NCI-H1105 treated with DMSO at 0.1 percent for 48 hours (cell line): ENCODE results near the gene TRAF3IP1.

Experiments used
- DNase-seq: peaks from one replicate; lab custom pipeline; 2025; lab: John Stamatoyannopoulos, UW

Gene TRAF3IP1

GRCh38 chr2:238408615-238409340 is 88.5 kb downstream of the TRAF3IP1 start:
- DNase-seq = no peak

GRCh38 chr2:238409341-238410199 is 89.3 kb downstream of the TRAF3IP1 start:
- DNase-seq = no peak

DNA sequence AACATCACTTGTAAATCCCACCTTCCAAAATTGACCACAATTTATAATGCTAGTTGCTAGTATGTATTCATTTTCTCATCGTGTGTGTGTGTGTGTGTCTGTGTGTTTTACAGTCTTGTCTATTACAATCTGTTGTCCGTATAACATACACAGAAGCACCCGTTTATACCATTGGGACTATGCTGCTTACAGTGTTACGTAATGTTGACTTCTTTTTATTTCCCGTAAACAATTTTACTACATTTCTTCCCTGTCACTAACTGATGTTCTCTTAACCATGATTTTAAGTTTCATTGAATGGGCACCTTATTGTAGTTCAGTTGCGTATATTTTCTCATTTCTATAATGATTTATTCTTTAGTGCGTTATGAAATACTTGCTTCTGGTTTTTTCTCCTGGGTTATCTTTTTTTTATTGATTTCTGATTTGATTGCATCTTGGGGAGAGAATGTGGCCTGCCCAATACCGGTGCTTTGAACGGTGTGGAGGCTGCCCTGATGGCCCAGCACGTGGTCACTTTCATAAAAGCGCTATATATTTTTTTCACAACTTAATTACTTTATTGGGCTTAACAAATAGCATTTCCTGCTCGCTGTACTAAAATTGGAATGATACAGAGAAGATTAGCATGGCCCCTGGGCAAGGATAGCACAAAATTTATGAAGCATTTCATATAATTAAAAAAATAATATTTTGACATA is 91.9 kb downstream of the TRAF3IP1 start:
- no peak for DNase-seq

- DNase-seq = no peak
Measured at GRCh38 chr2:238413368-238413767, 93.0 kb downstream of the TRAF3IP1 start.

DNA sequence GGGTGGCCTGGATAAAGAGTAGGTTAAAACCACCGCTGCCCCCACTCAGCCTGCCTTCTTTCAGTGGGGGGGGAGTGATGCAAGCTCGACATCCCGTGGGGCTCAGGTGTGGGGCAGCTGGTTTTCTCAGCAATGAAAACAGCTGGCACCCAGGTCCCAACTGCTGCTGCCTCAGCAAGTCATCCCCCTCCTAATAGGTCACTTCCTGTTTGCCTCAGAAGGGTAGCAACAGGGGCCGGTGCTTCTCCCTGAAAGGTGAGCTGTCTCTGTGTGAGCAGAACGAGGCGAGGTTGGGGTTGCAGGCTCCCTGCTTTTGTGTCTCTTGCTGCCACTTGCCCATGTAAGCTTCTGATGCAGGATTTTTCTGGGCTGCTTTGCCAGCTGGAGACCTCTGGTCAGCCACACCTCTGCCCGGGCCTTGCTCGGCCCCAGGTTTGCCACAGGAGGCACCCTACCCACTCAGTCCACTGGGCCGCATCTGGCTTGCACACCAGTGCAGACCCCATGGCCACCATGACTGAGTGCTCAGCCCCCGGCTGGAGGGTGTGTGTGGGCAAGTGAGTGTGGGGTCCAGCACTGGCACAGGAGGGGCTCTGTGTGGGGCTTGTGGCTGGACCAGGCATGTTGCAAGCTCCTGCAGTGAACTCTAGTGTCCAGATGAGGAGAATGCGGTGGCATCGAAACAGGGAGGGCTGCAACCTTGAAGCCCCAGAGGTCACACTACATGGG is 94.9 kb downstream of the TRAF3IP1 start:
- no peak for DNase-seq

GRCh38 chr2:238415893-238416292 is 95.6 kb downstream of the TRAF3IP1 start:
- no peak for DNase-seq

DNA sequence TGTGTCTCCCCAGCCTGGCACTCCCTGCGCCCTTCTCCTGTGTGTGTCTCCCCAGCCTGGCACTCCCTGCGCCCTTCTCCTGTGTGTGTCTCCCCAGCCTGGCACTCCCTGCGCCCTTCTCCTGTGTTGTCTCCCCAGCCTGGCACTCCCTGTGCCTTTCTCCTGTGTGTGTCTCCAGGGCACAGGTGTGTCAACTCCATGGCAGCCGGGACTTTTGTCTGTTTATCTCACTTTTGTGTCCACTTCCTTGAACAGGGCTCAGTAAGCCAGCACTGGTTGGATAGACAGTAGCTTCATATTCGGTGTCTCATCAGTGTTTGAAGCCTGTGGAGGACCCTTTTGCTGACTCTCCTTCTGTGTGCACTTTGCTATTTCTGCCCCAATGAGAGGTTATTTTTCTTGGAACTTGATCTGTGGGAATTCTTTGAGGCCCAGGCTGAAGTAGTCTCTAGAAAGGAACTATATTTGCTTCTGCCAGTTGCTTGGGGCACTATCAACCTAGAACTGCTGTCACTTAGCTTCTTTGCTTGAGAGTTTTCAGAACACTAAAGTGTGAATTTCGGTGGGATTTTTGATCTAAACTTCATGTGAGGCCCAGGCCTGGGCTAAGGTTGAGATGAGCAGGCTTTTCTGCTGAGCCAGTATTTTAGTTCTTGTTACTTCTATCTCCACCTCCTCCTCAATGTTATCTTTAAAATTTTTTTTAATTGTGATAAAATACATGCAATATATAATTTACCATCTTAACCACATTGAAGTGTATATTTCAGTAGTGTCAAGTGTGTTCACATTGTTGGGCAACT is 98.1 kb downstream of the TRAF3IP1 start:
- DNase-seq = no peak

DNA sequence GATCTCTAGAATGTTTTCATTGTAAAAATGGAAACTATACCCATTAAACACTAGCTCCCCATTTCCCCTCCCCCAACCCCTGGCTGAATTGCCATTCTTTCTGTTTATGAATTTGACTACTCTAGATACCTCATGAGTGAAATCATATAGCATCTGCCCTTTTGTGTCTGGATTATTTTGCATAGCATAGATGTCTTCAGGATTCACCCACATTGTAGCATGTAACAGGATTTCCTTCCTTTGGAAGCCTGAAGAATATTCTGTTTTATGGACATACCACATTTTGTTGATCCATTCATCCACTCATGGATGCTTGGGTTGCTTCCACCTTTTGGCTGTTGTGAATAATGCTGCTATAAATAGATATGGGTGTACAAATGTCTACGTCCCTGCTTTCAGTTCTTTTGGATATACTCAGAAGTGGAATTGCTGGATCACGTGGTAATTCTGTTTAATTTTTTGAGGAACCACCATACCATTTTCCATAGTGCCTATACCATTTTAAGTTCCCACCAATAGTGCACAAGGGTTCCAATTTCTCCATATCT is 98.8 kb downstream of the TRAF3IP1 start:
- DNase-seq = no peak

- DNase-seq = no peak
Measured at GRCh38 chr2:238420442-238420841, 100.1 kb downstream of the TRAF3IP1 start.

- DNase-seq = no peak
Measured at GRCh38 chr2:238420878-238421694, 100.8 kb downstream of the TRAF3IP1 start.

GRCh38 chr2:238421695-238422035 is 101.3 kb downstream of the TRAF3IP1 start:
- DNase-seq = no peak

DNA sequence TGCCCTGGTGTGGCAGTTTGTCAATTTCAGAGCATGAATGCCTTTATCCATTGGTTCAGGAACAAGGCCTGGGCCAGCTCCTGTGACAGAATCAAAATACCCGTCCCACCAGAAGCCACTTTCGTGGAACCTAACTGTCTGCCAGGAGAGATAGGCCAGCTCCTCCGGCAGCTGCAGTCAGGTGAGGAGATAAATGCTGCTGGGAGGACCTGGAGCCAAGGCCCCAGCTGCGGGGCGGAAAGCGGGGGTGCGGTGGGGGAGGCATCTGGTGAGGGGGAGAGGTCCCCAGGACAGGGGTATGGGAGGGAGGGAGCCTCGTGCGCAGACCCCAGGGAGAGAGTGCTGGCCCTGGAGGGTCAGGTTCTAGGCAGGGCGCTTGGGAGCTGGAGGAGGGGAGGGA is 102.0 kb downstream of the TRAF3IP1 start:
- DNase-seq = no peak

- no peak for DNase-seq
Measured at GRCh38 chr2:238422940-238423339, 102.6 kb downstream of the TRAF3IP1 start.

DNA sequence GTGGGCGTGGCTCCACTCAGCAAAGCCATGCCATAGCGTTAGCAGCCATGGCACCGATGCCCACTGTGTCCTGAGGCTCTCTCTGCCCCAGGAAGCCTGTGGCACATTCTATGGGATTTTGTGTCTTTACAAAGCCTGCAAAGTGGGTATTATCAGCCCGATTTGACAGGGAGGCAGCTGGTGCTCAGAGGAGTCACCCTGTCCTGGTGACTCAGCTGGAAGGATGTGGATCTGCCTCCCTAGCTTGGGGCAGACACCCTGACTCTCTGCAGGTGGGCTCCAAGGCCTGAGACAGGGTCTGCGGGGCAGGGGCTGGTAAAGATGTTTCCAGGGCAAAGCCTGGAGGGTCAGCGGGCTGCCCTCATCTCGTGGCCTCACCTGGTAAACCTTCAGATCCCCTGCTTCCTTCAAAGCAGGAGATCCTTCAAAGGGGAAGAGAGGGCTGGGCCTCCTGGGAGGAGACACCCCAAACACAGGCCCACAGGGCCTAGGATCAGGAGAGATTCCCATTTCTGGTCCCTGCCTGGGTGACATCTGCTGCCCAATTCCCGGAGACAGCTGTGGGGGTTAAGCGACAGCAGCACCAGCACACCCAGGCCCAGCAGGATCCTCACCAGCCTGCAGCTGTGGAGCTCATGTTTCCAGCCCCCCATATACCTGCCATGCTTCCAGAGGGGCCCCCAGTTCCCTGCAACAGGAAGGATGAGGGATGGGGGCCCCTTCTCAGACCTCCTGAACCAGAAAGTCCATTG is 103.4 kb downstream of the TRAF3IP1 start:
- DNase-seq = no peak

GRCh38 chr2:238424313-238424700 is 104.0 kb downstream of the TRAF3IP1 start:
- no peak for DNase-seq

- DNase-seq = no peak
Measured at GRCh38 chr2:238425505-238425978, 105.2 kb downstream of the TRAF3IP1 start.

DNA sequence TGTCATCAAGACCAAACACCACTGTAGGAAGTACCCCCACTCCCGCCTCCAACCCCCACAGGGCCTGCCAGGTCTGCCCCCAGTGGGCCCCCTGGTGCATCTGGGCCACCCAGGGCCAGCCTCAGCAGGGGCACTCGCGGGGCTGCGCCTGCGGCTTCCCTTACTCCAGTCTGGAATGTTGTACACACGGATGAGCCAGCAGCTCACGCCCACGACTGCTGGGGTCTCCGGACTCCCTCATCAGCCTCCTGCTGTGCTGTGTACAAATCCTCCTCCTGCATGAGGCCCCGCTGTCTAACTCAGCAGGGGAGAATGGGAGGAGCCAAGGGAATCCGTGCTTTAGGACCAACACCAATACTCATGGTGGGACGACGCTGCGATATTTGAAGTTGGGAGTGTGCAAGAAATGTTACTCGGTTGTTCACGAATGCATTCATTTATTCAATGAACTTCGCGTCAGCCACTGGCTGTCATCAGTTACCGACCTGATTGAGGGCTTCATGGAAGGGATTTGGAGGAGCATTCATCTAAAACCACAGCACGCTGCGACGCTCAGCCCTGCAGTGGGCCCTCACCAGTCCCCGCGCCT is 105.8 kb downstream of the TRAF3IP1 start:
- DNase-seq = peak; percentile 36

DNA sequence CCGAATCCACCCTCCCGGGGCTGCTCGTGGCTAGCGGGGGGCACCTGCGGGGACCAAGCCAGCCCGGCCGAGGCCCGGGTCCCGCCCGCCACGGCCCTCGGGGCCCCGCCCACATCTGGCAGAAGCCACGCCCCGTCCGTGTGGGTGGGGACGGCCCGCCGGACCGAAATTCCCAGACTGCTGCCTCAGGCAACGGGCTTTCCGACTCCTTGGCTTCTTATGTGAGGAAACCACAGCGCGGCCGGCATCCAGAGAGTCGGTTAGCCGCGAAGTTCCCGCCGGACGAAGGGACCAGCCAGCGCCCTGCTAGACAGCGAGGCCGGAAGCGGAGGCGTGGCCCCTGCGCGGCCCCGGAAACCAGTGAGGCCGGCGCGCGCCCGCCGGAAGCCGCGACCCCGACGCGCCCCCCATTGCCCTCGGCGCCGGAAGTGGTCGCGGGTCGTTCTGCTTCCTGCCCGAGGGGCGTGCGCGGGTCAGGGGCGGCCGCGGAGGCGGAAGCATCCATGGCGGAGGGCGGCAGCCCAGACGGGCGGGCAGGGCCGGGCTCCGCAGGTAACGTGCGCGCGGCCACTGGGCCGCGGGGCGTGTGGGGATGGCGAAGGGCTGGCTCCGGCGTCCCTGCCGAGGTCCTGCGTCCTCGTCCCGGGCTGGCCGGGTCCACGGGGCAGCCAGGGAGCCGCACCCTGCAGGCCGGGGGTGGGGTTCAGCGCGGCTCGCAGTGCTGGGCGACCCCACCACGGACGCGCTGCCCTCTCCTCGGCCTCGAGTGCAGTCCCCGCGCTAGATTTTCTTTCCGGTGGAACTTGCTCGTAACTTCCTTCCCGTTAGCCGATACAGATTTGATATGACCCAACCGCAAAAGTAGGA is 106.5 kb downstream of the TRAF3IP1 start, which contains the start of gene ASB1:
ASB1 (plus strand) TSS at position 360 of the 867 bp plus-strand sequence; CDS start at position 504, 144 bp downstream.
- peak; percentile 67 for DNase-seq
